PC-9 (cell line): Measurements from ENCODE around the gene AMPD2.

Source experiments
- CTCF ChIP-seq: fragments of 200-600 bp; sonication (generic); conservative IDR thresholded peaks from 2 replicates; pipeline ENCODE4 v1.6.1; 2017; ENCODE audit warnings: mixed run types, antibody characterized with exemption, mild to moderate bottlenecking, moderate library complexity
- EZH2 ChIP-seq: fragments of 200-600 bp; sonication (generic); IDR thresholded peaks from 2 replicates; pipeline ENCODE4 v1.8.0; 2017; ENCODE audit warnings: antibody characterized with exemption, low read depth

GRCh38 chr1:109622895-109623294, 3.3 kb downstream of the AMPD2 start:
- TF ChIP-seq CTCF (no peak), EZH2 (no peak)
